GM23338 (cell line): ENCODE data around the gene RNU6-9.
"Not testable (repeated sequence)": the region's sequence is repeated elsewhere in the genome, so short reads cannot be mapped to it uniquely, and the experiment has no call there.

Experiments
- POLR2AphosphoS5 ChIP-seq: IDR thresholded peaks from 2 replicates; pipeline ENCODE4 v1.6.1; 2016; ENCODE audit warnings: antibody characterized with exemption, low read depth
- TF ChIP-seq, protein P1 (sequence below), 2 experiments: fragments of 200-600 bp in 1 of 2; sonication (generic) in 1 of 2; conservative IDR thresholded peaks; 2 replicates each; pipeline versions ENCODE4 v1.5.1 to v1.6.1; 2016 to 2017; ENCODE audit warnings: antibody characterized with exemption in 2 of 2, low read depth in 2 of 2, mild to moderate bottlenecking in 2 of 2, moderate library complexity in 1 of 2

DNA sequence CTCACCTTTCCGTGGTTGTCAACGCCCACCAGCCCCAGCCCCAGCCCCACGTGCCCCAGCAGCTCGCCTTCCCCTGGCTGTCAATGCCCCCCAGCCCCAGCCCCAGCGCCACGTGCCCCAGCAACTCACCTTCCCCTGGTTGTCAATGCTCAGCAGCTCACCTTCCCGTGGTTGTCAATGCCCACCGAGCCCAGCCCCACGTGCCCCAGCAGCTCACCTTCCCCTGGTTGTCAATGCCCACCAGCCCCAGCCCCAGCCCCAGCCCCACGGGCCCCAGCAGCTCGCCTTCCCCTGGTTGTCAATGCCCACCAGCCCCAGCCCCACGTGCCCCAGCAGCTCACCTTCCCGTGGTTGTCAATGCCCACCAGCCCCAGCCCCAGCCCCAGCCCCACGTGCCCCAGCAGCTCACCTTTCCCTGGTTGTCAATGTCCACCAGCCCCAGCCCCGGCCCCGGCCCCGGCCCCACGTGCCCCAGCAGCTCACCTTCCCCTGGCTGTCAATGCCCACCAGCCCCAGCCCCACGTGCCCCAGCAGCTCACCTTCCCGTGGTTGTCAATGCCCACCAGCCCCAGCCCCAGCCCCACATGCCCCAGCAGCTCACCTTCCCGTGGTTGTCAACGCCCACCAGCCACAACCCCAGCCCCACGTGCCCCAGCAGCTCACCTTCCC lies 15.2 kb upstream of the RNU6-9 start:
- TF ChIP-seq, protein P1, sequence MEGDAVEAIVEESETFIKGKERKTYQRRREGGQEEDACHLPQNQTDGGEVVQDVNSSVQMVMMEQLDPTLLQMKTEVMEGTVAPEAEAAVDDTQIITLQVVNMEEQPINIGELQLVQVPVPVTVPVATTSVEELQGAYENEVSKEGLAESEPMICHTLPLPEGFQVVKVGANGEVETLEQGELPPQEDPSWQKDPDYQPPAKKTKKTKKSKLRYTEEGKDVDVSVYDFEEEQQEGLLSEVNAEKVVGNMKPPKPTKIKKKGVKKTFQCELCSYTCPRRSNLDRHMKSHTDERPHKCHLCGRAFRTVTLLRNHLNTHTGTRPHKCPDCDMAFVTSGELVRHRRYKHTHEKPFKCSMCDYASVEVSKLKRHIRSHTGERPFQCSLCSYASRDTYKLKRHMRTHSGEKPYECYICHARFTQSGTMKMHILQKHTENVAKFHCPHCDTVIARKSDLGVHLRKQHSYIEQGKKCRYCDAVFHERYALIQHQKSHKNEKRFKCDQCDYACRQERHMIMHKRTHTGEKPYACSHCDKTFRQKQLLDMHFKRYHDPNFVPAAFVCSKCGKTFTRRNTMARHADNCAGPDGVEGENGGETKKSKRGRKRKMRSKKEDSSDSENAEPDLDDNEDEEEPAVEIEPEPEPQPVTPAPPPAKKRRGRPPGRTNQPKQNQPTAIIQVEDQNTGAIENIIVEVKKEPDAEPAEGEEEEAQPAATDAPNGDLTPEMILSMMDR (conservative IDR thresholded peaks at IDR 0.05; ENCODE audit: low read depth in 2 of 2): not testable (repeated sequence)
- not testable (repeated sequence) for TF ChIP-seq POLR2AphosphoS5
